GM18507 (cell line): ENCODE measurements around the gene ST3GAL3.

ENCODE experiments used
- DNase-seq: peaks from one replicate; pipeline ENCODE4 v3.0.0; 2011; ENCODE audit warnings: low read depth; ENCODE audit not compliant: insufficient read length; ENCODE audit errors: extremely low spot score
- FAIRE-seq: peaks from 2 replicates; lab custom pipeline; 2011; peaks lifted over from hg19 to GRCh38; lab: Jason Lieb, UNC

The ST3GAL3 gene

GRCh38 chr1:43779266-43779665 lies 71.9 kb downstream of the ST3GAL3 start:
- FAIRE-seq (no peak), DNase-seq (no peak)

DNA sequence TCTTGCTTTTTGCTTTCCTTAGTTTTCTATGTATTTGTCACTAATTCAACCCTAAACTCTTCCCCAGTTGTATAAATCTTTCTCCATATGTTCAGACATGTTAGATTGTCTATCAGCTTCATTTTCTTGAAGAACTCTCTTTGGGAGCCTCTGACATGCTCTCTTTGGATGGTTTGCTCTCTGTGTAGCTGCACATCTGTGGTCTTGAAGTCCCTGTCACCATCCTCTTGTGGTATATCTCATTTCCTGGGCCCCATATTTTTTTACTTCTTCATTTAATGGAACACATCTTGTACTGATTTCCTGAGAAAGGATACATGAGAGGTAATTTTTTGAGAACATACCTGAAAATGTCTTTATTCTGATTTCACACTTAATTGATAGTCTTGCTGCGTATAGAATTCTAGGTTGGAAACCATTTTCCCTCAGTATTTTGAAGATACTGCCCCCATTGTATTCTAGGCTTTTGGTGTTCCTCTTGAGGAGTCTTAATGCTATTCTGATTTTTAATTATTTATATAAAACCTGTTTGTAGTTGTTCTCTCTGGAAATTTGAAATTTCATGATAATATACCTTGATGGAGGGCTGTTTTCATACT lies 72.6 kb downstream of the ST3GAL3 start:
- FAIRE-seq (no peak), DNase-seq (no peak)

- no peak for DNase-seq
- FAIRE-seq = no peak
Measured at GRCh38 chr1:43781574-43781973, 74.2 kb downstream of the ST3GAL3 start.

DNA sequence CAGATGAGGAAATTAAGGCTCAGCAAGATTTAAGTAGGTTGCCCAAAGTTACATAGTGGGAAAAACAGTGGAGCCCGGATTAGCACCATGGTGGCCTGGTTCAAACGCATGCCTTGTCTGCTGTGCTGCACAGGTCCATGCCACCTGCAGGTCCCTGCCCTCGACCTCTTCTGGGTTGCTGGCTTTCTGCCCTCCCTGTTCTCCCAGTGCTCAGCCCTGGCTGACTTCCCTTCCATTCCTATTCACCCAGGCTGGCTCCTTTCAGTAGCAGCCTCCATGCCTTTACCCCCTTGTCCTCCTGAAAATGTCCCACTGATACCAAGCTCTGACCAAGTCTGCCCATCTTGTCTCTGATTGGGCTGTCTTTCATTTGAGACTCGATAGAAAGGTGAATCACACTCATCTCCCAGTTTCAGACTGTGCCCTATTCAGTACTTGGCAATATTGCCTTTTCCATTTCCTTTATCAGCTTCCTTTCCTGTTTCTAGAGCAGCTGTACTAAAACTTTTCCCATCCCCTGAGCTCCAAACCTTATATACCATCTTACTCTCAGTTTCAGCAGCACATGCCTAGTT lies 75.8 kb downstream of the ST3GAL3 start:
- no peak for DNase-seq
- FAIRE-seq = no peak

- DNase-seq = no peak
- FAIRE-seq = no peak
Measured at GRCh38 chr1:43783671-43784205, 76.4 kb downstream of the ST3GAL3 start.

DNA sequence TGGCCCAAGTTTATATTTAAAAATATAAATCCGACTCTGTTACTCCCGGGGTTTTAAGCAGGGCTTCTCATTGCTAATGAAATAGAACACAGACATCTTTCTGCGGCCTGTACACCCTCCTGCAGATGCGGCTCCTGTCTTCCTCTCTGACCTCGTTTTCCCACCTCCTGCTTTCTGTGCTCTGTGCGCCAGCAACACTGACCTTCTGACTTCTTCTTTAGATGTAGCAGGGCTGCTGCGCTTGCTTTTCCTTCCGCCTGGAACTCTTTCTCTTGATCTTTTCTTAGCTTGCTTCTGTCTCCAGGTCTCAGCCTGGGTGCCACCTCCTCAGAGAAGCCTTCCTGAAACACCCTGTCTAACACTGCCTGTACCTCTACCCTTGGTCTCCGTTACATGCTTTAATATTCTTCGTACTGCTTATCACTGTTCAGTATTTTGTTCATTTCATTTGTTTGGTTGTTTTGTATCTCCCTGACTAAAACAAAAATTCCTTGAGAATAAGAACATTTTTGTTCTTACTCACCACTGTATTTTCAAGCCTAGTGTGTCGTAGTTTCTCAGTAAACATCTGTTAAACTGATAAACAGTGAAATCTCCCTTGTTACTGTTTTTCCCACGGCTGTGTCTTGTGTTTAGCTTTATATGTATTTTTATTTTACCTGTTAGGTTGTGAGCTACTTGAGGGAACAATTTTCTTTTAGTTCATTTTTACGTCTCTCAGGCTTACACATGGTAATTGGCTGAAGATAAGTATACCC lies 79.0 kb downstream of the ST3GAL3 start:
- no peak for DNase-seq
- no peak for FAIRE-seq

DNA sequence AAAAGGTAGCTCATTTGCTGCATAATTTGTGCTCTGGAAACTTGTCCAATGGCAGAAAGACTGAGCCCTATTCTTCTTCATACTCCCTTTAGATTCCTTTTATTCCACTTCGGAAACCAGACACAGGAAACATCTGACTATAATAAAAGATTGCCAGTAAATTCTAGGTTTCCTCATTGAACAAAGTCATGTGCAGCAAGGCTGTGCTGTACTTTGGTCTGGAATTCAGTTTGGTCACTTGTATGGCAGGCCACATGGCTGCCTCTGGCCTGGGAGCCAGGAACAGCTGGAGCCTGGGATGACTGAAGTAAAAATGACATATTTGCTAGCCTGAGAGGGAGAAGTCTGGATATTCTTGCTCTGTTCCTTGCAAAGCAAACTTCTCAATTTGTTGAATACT lies 79.6 kb downstream of the ST3GAL3 start:
- DNase-seq (no peak), FAIRE-seq (no peak)

GRCh38 chr1:43789604-43790550 lies 82.5 kb downstream of the ST3GAL3 start:
- DNase-seq (no peak), FAIRE-seq (no peak)

DNA sequence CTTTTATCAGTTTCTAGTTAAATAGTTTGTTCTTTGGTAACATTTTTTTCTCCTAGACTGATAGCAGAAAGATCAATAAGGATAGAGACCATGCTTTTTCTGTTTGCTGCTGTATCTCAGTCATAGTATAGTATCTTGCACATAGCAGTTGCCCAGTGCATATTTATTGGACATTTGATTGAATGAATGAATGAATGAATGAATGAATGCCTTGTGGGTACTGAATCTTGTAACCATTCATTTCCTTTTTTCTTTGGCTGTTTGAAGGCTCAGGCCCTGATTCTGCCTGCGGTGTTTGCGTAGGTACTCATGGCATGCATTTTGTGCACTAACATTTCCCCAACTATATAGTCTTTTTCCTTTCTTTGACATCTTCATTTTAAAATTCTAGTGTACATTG lies 83.9 kb downstream of the ST3GAL3 start:
- no peak for DNase-seq
- FAIRE-seq = no peak

DNA sequence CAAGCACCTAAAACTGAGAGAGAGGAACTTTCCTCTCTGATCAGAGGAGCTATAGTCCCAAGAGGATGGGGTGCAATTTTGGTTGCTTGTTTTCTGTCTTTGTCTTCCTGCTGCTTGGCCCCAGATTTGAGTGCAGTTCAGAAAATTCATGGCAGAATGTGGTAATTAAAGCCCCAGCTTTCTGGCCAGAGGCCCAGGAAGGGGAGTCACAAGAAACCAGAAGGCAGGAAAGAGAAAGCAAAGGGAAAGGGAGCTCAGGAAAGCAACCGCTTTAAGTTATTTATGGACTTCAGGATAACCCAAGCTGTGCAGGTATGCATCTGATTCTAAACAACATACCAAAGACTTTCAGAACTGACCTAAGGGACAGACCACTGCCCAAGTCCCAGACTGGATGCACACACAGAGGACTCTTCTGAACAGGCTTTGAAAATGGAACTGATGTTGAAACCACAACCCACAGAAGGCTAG lies 88.8 kb downstream of the ST3GAL3 start:
- FAIRE-seq = no peak
- DNase-seq = no peak

GRCh38 chr1:43797891-43798290 lies 90.6 kb downstream of the ST3GAL3 start:
- DNase-seq (no peak), FAIRE-seq (no peak)

DNA sequence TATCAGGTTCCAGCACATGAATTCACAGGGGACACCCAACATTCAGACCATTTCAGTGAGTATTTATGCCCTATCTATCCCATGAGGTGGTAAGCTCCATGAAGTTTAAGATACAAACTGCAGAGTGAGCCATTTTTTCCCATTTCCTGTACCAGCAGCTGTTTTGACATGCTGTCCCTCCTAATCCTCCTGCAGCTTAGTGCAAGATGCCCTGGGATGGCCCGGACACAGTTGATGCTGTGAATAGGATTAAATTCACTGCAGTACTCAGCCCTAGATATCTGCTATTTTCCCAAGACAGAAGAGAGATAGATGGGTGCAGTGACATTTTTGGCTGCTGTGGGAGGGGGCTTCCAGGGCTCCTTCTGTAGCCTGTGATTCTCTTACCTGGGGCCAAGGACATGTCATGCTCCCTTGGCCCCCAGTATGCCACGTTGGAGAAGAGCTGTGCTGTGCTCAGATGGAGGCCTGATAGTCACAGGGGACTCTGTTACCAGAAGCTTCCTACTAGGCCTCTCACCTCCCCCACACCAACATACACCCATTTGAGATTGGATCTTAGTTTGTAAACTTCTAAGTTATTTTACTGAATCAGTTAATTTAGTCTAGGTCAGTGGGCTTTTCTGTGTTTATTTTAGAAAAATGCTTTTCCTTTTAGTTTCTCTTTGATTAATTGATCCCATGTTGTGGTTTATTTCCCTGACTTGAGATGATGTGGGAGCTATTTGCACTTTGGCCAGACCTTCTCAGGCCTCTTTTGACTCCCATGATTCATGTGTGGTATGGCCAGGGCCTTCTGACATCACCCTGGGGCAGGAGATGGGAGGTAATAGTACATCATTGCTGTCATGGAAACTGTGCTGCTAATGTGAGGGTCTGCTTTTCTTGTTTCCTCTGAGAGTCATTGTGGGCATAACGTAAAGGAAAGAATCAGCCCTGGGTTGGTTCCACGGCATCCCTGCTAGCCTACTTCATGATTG lies 92.6 kb downstream of the ST3GAL3 start:
- no peak for FAIRE-seq
- DNase-seq = no peak

DNA sequence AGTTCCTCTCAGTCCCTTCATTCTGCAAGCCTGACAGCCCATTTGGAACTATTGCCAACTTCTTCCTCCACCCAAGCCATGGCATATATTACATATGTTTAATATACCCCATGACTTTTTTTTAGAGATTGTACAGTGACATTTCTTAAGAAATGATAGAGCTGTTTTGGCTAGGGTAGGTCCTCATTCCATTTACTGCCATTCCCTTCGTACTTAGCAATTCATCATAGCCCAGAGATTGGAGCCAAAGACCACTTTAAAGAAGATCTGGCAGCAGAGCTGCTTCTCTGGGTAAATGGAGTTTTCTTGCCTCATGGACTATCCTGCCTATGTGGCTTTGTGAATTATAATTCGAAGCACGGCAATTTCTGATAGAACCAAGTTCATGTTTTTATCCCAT lies 93.4 kb downstream of the ST3GAL3 start:
- no peak for DNase-seq

GRCh38 chr1:43801203-43801602 lies 93.9 kb downstream of the ST3GAL3 start:
- FAIRE-seq = no peak
- no peak for DNase-seq

More for the DNA sequence above, 93.4 kb downstream of the ST3GAL3 start:
- FAIRE-seq = no peak

GRCh38 chr1:43802356-43802980 lies 95.1 kb downstream of the ST3GAL3 start:
- no peak for FAIRE-seq
- no peak for DNase-seq

DNA sequence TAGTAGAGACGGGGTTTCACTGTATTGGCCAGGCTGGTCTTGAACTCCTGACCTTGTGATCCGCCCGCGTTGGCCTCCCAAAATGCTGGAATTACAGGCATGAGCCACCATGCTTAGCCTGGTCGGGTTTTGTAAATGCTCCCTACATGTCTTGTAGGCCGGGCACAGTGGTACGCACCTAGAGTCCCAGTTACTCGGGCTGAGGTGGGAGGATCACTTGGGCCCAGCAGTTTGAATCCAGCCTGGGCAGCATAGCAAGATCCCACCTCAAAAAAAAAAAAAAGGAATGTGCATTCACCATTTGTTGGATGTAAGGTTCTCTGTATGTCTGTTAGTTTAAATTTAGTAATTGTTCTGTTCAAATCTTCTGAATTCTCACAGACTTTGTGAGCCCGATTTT lies 95.8 kb downstream of the ST3GAL3 start:
- FAIRE-seq (no peak), DNase-seq (no peak)

DNA sequence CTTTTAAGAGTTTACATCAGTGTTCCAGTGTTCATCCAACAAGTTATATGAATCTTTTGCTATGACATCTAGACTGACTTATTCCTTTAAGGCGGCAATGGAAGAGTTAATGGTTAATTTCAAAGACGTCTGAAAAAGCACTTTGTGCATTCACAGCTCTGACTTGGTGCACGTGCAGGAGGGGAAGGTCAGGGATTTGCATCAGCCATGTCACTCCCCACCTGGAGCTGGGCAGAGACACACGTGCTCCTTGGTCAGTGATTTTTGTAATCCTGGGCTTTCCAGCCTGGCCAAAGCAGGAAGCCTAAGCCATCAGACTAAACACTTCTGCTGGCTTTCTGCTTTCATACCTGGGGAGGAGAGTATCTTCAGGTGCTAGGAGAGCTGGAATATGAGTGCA lies 96.3 kb downstream of the ST3GAL3 start:
- DNase-seq (no peak), FAIRE-seq (no peak)

DNA sequence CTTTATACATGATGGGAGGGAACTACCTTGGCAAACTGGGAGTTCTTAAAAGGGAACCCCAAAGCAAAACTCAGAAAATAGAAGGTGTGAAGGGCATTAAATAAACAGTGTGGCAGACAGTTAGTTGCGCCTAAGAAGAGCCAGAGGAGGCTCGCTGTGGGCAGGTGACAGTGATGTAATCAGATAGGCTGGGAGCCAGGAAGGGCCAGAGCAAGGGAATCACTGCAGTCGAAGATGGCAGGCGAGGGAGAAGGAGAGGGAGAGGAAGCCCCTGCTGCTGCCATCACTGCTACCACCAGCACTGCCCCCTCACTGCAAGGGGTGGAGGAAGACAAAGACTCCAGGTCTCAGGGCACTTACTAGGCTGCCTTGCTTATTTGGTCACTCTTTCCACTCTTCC lies 97.2 kb downstream of the ST3GAL3 start:
- no peak for DNase-seq

More for the DNA sequence above, 97.2 kb downstream of the ST3GAL3 start:
- no peak for FAIRE-seq
